Spleen (tissue), 11 donors: ENCODE measurements around the gene WDR73. TPM values are rescaled to one million over a fixed set of nuclear protein-coding genes. Genes with fewer than 3 reads are reported as not detected.

Experiments
- DNase-seq: peaks from one replicate; pipeline ENCODE4 v3.0.0-alpha.2; 2020
- H3K27ac ChIP-seq, 8 donors: fragments of 200-600 bp; sonication (generic) in 7 of 8; 1 replicate in 4 of 8; 2 replicates in 4 of 8; pipeline versions ENCODE4 v1.5.0 to v1.8.0; 2016 to 2021; ENCODE audit warnings: inconsistent platforms in 4 of 8, mild to moderate bottlenecking in 4 of 8, moderate library complexity in 1 of 8
- H3K27me3 ChIP-seq, 7 donors: fragments of 200-600 bp; sonication (generic) in 6 of 7; replicated peaks in 1 of 7; 1 replicate in 4 of 7; 2 replicates in 3 of 7; pipeline versions ENCODE4 v1.5.0 to v1.8.0; 2016 to 2021; ENCODE audit warnings: inconsistent platforms in 3 of 7, mild to moderate bottlenecking in 1 of 7
- H3K36me3 ChIP-seq, 6 donors: fragments of 200-600 bp; sonication (generic) in 5 of 6; 1 replicate in 4 of 6; 2 replicates in 2 of 6; pipeline versions ENCODE4 v1.5.0 to v1.8.0; 2016 to 2021; ENCODE audit warnings: inconsistent platforms in 2 of 6
- H3K4me1 ChIP-seq, 6 donors: fragments of 200-600 bp; sonication (generic) in 5 of 6; 1 replicate in 3 of 6; 2 replicates in 3 of 6; pipeline versions ENCODE4 v1.5.0 to v1.8.0; 2016 to 2021; ENCODE audit warnings: inconsistent platforms in 3 of 6
- H3K4me3 ChIP-seq, 8 donors: fragments of 200-600 bp; sonication (generic) in 7 of 8; 1 replicate in 4 of 8; 2 replicates in 4 of 8; pipeline versions ENCODE4 v1.5.0 to v1.8.0; 2016 to 2021; ENCODE audit warnings: inconsistent platforms in 4 of 8, mild to moderate bottlenecking in 4 of 8, moderate library complexity in 2 of 8
- H3K9me3 ChIP-seq, 8 donors: fragments of 200-600 bp; sonication (generic) in 7 of 8; 1 replicate in 4 of 8; 2 replicates in 4 of 8; pipeline versions ENCODE4 v1.5.0 to v1.8.0; 2016 to 2021; ENCODE audit warnings: inconsistent platforms in 4 of 8
- POLR2A ChIP-seq, 3 donors: fragments of 450-650 bp; IDR thresholded peaks; one replicate each; pipeline ENCODE4 v1.5.1; 2017; ENCODE audit warnings: antibody characterized with exemption in 3 of 3, mild to moderate bottlenecking in 1 of 3
- POLR2AphosphoS5 ChIP-seq, 3 donors: sonication (generic); formaldehyde crosslinking; IDR thresholded peaks; one replicate each; pipeline ENCODE4 v1.5.1; 2017; ENCODE audit warnings: antibody characterized with exemption in 3 of 3
- WGBS, 5 donors: extraction: QIAGEN DNeasy Blood & Tissue Kit in 3 of 5; methylation state at CpG; one replicate each; pipeline versions ENCODE4 v1.1.5 to v1.1.7; 2013 to 2018; 5-methylcytosine and 5-hydroxymethylcytosine counted together
- intact Hi-C: fragments of 100-400 bp; cut with DNase I; formaldehyde crosslinking; loops from one replicate; pipeline ENCODE4 v1.15.0; 2023; ENCODE audit warnings: low total_unique reads
- polyA plus RNA-seq, 3 donors: library from polyadenylated mRNA; stranded (reverse); fragments of 200-250 nt; gene quantifications; one replicate each; pipeline ENCODE4 v1.2.1, GENCODE V29; 2013
- total RNA-seq, 7 donors: library from RNA; depleted of rRNA in 3 of 7; stranded (reverse); fragments of >200 nt in 3 of 7; fragmentation: NEBNext Ultra II Directional in 4 of 7; extraction: Animal tissue kit (Norgen Biotek cat#: 25700) in 4 of 7; gene quantifications; one replicate each; pipeline versions ENCODE4 v1.1.0 to v1.2.1, GENCODE V29; 2016 to 2021
- TF ChIP-seq, protein P1 (sequence below), 11 experiments: fragments of 200-600 bp in 7 of 11; fragments of 450-650 bp in 4 of 11; sonication (generic) in 4 of 11; IDR thresholded peaks in 8 of 11; conservative IDR thresholded peaks in 3 of 11; 1 replicate in 7 of 11; 2 replicates in 4 of 11; pipeline versions ENCODE4 v1.4.0 to v1.8.0; 2016 to 2021; ENCODE audit warnings: antibody characterized with exemption in 11 of 11, inconsistent platforms in 4 of 11, mild to moderate bottlenecking in 1 of 11
- donor health status: healthy with polysubstance abuse.
- donor health status: DM: no; HTN: no; CAD: no; lungs with moderate emphysema.
- donor health status: DM: no; HTN: no; CAD: no.
- donor health status: Bipolar disorder and iron deficiency.
- donor health status: healthy.
- donor health status: DM: no; HTN: no; CAD: no.
- donor health status: DM: yes; HTN: yes; CAD: no.

Gene WDR73
- total and polyA plus RNA-seq, 10 donors = 12.7 to 31.6 (median 24.4) TPM

DNA sequence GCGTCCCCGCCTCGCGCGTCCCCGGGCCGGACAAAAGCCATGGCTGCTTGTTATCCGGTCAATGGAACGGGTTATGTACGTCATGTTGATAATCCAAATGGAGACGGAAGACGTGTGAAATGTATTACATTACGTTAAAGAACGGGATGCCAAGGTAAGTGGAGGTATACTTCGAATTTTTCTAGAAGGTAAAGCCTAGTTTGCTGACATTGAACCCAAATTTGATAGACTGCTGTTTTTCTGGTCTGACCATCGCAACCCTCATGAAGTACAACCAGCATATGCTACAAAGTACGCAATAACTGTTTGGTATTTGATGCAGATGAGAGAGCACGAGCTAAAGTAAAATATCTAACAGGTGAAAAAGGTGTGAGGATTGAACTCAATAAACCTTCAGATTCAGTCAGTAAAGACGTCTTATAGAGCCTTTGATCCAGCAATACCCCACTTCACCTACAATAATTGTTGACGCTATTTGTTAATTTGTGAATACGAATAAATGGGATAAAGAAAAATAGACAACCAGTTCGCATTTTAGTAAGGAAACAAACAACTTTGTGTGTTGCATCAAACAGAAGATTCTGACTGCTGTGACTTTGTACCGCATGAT lies 19.8 kb downstream of the WDR73 start:
- intact Hi-C loops = no loop called here
- H3K4me1 ChIP-seq = peaks cover 29 to 71% (median 47%) of the 10 kb centered on the region in 6 donors

DNA sequence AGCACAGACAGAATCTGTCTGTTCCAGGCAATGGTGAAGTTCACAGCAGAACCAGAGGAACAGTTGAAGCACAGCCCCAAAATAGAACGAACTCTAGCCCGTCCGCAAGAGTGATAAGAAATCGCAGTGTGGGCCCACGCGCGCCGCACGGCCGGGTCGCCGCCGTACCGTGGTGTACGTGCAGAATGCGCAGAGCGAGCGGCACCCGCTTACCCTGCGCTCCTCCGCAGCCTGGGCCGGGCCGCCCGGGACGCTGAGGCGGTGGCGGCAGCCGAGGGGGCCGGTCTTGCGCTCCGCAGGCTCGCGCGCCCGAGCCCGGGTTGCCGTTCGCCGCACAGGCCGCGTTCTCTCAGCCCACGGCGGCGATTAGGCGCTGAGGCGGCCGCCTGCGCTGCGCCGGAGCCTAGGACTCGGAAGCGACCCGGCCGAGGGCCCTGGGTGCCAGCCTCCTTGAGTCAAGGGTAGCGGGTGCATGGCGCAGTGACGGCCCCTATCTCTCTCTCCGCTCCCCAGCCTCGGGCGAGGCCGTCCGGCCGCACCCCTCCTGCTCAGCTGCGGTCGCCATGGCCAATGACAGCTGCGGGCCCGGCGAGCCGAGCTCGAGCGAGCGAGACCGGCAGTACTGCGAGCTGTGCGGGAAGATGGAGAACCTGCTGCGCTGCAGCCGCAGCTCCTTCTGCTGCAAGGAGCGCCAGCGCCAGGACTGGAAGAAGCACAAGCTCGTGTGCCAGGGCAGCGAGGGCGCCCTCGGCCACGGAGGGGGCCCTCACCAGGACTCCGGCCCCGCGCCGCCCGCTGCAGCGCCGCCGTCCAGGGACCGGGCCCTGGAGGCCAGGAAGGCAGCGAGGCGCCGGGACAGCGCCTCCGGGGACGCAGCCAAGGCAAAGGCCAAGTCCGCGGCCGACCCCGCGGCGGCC lies 20.5 kb downstream of the WDR73 start:
- Histone ChIP-seq H3K36me3 (peaks cover 0 to 28% (median 13%) of the 10 kb centered on the region in 6 donors), H3K27me3 (no peaks in the 10 kb centered on the region), H3K4me1 (peaks cover 29 to 71% (median 47%) of the 10 kb centered on the region in 6 donors), H3K9me3 (no peaks in the 10 kb centered on the region), H3K4me3 (peak overlapping the region; percentile 49 to 95 (median 72)), H3K27ac (peak overlapping the region; percentile 91 to 96 (median 95))
- intact Hi-C loops = no loop called here
- 0% methylated on average over 54 to 105 of the region's 105 CpGs for WGBS, 5 donors
- TF ChIP-seq POLR2A (IDR thresholded peaks at IDR 0.05) = no peak
- peak; percentile 37 to 83 (median 79) for TF ChIP-seq POLR2AphosphoS5 (IDR thresholded peaks at IDR 0.05)
- TF ChIP-seq, protein P1, sequence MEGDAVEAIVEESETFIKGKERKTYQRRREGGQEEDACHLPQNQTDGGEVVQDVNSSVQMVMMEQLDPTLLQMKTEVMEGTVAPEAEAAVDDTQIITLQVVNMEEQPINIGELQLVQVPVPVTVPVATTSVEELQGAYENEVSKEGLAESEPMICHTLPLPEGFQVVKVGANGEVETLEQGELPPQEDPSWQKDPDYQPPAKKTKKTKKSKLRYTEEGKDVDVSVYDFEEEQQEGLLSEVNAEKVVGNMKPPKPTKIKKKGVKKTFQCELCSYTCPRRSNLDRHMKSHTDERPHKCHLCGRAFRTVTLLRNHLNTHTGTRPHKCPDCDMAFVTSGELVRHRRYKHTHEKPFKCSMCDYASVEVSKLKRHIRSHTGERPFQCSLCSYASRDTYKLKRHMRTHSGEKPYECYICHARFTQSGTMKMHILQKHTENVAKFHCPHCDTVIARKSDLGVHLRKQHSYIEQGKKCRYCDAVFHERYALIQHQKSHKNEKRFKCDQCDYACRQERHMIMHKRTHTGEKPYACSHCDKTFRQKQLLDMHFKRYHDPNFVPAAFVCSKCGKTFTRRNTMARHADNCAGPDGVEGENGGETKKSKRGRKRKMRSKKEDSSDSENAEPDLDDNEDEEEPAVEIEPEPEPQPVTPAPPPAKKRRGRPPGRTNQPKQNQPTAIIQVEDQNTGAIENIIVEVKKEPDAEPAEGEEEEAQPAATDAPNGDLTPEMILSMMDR (IDR thresholded peaks at IDR 0.05 in 8 of 11, conservative IDR thresholded peaks at IDR 0.05 in 3 of 11) = peak in 1 of 11 experiments; percentile 12
- DNase-seq = peak; percentile 94

More for the DNA sequence above, 19.8 kb downstream of the WDR73 start:
- H3K9me3 ChIP-seq = no peaks in the 10 kb centered on the region
- TF ChIP-seq POLR2A (IDR thresholded peaks at IDR 0.05) (no peak), POLR2AphosphoS5 (IDR thresholded peaks at IDR 0.05) (no peak)
- 31 to 41% (median 35%) methylated on average over 23 of the region's 23 CpGs for WGBS, 5 donors
- peak overlapping the region; percentile 91 to 96 (median 95) for H3K27ac ChIP-seq
- DNase-seq = no peak
- peak overlapping the region; percentile 49 to 95 (median 72) for H3K4me3 ChIP-seq
- H3K36me3 ChIP-seq = peaks cover 0 to 35% (median 19%) of the 10 kb centered on the region in 6 donors
- H3K27me3 ChIP-seq = no peaks in the 10 kb centered on the region

DNA sequence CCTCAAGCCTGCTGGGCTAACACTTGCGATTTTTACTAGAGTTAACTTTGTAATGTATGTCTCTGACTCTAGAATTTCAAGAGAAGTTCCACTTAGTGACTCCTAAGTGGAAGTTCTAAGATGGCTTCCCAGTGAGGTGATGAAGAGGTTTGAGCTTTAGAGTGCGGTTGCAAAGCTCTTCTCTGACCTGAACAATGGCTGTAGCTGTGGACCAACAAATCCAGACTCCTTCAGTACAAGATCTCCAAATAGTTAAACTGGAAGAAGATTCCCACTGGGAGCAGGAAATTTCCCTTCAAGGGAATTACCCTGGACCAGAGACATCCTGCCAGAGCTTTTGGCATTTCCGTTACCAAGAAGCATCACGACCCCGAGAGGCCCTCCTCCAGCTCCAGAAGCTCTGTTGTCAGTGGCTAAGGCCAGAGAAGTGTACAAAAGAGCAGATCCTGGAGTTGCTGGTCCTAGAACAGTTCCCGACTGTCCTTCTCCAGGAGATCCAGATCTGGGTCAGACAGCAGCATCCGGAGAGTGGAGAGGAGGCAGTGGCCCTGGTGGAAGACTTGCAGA lies 22.3 kb downstream of the WDR73 start:
- no peak for DNase-seq
- no peak for TF ChIP-seq POLR2A (IDR thresholded peaks at IDR 0.05)
- TF ChIP-seq POLR2AphosphoS5 (IDR thresholded peaks at IDR 0.05) = no peak
- TF ChIP-seq, protein P1 (IDR thresholded peaks at IDR 0.05 in 8 of 11, conservative IDR thresholded peaks at IDR 0.05 in 3 of 11) = no peak
- H3K27ac ChIP-seq = peak overlapping the region; percentile 71 to 96 (median 94)
- H3K9me3 ChIP-seq = no peaks in the 10 kb centered on the region
- H3K4me3 ChIP-seq = peak overlapping the region; percentile 49 to 95 (median 71)
- intact Hi-C loops = no loop called here
- H3K36me3 ChIP-seq = peaks cover 0 to 11% (median 0%) of the 10 kb centered on the region in 6 donors
- WGBS, 5 donors = 28 to 46% (median 44%) methylated on average over 7 of the region's 7 CpGs
- H3K27me3 ChIP-seq = no peaks in the 10 kb centered on the region
- H3K4me1 ChIP-seq = peaks cover 29 to 67% (median 47%) of the 10 kb centered on the region in 6 donors

DNA sequence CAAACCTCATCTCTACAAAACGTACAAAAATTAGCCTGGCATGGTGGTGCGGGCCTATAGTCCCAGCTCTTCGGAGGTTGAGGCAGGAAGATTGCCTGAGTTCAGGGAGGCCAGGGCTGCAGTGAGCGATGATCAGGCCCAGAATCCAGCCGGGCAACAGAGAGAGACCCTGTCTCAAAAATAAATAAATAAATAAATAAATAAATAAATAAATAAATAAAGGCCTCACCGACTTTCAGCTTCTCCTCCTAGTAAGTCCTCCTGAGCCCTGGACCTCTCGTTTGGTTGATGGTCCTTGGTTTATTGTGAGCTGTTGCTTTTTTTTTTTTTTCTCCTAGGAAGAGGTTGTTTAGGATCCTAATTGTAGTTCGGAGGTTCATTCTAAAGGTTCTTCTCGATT lies 25.1 kb downstream of the WDR73 start:
- peak; percentile 24 for DNase-seq
- H3K4me3 ChIP-seq = no peak overlapping the region
- no peaks in the 10 kb centered on the region for H3K27me3 ChIP-seq
- no peak for TF ChIP-seq POLR2A (IDR thresholded peaks at IDR 0.05)
- TF ChIP-seq, protein P1 (IDR thresholded peaks at IDR 0.05 in 8 of 11, conservative IDR thresholded peaks at IDR 0.05 in 3 of 11) = no peak
- TF ChIP-seq POLR2AphosphoS5 (IDR thresholded peaks at IDR 0.05) = no peak
- WGBS, 5 donors = 94 to 96% (median 94%) methylated on average over 9 of the region's 9 CpGs
- H3K27ac ChIP-seq = no peak overlapping the region
- H3K36me3 ChIP-seq = peaks cover 0 to 10% (median 0%) of the 10 kb centered on the region in 6 donors
- intact Hi-C loops = no loop called here
- H3K4me1 ChIP-seq = peaks cover 14 to 52% (median 29%) of the 10 kb centered on the region in 6 donors
- no peaks in the 10 kb centered on the region for H3K9me3 ChIP-seq
